Measurements from ENCODE around the gene SS18.
A peak's percentile ranks its signal among the peaks of the same experiment; 100 is the strongest.

Gene SS18

DNA sequence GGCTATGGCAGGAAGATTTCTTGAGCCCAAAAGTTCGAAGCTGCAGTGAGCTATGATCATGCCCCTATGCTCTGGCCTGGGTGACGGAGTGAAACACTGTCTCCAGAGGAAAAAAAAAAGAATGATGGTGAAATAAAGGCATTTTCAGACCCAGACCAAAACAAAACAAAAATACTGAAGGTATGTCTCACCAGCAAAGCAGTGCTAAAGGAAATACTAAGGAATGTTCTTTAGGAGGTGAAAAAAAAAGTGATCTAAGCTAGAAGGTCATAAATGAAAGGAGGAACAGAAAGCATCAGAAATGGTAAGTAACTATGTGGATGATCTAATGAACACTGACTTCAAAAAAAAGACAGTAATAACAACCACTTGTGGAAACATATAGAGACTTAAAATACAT lies 18.7 kb downstream of the SS18 start:
- DNase-seq (ENCODE audit: low read depth in 3 of 3) = no peak

DNA sequence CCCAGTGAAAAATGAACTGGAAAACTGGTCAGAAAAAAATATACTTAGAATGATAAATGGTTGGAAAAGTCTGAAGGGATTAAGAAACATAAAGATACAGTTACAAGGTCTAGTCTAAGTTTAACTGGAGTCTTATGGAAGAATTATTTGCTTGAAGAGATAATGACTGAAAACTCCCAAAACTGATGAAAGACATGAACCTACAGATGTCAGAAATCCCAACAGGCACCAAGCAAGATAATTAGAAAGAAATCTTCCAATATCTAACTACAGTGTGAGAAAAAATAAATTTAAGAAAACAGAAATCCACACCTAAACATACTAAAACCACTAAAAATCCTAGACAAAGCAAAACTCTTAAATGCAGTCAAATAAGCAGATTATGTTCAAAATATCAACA lies 19.4 kb downstream of the SS18 start:
- DNase-seq (ENCODE audit: low read depth in 3 of 3) = no peak

DNA sequence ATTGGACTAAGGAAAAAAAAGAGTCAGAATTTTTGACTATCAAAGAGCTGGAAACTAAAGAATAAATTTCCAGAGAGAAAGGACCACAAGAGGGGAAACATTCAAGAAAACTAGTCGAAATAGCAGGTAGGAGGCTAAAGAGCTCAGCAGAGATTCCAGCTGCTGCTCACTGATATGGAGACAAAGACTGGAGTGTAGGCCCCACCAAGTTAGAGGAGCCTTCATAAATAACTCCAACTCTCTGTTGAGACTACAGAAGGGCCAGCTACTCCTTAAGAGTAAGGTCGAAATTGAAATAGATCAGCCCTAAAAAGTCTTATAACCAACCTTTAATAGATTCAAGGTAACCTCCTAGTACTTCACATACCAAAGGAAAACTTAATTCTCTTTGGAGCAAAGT lies 31.1 kb downstream of the SS18 start:
- no peak for DNase-seq (ENCODE audit: low read depth in 3 of 3)

DNA sequence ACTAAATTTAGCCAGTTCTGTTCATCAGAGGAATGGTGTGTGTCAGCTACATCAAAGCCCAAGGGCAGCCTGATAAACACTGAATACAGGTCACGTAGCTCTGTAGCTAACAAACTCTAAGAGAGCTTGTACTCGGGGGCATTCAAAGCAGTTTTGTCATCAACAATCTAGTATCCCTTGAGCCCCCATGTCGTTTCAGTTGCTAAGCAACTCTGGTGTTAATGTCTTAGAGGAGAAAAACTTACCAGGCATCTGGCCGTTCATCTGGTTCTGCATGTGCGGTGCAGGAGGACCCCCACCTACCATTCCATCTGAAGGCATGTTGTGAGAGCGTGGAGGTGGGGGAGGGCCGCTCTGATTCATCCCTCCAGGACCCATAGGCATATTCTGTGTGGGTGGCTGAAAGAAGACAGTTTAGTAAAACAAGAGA lies 33.1 kb downstream of the SS18 start:
- peak in 1 of 3 experiments; percentile 4 for DNase-seq (ENCODE audit: low read depth in 3 of 3)

DNA sequence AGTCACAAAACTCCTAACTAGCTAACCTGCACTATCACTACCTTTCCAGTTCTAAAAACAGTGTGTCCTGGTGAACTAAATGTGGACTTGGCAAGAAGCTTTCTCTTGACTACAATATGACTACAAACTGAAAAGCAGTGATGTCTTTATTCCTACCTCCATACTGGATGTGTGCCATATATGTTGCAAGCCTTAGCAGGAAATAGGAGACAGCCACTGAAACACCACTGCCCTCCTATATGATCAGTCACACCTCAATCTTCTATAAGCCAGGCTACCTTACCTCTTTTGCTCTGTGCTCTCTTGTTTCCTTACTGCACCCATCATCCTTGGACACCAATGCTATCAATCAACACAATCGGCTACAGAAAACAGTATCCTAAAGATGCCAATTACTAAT lies 34.1 kb downstream of the SS18 start:
- DNase-seq (ENCODE audit: low read depth in 3 of 3) = no peak

DNA sequence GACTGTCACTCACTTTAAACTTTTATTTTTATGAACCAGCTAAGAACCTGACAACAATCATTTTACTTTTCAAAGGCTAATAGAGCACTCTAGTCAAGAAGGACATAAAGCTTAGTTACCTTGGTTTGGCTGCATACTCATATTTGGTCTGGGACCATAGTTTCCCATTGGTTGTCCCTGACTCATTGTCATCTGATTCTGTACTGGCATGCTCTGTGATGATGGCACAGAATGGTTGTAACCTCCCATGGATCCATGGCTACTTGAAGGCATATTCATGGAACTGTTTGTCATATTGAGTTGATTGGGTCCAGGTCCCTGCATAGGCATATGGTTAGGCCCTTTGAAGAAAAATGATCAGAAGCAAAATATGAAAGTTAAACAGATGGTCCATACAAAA lies 37.9 kb downstream of the SS18 start:
- DNase-seq (ENCODE audit: low read depth in 3 of 3) = no peak

DNA sequence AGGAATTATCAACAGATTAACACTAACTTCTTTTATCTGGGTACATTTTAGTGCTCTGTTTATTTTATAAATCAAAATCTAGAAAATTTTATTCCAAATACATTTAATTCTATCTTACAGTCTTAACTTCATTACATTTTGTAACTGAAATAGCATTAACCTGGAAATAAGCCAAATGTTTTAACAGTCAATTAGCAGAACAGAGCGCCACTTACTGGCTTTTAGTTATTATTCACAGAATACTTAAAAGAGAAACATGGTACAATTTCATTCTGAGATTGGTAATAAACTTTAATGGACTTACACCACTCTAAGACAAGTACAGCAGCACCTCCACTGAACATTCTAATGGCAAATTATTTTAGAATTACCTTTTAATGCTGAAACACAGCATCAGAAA lies 38.6 kb downstream of the SS18 start:
- DNase-seq (ENCODE audit: low read depth in 3 of 3) = no peak

DNA sequence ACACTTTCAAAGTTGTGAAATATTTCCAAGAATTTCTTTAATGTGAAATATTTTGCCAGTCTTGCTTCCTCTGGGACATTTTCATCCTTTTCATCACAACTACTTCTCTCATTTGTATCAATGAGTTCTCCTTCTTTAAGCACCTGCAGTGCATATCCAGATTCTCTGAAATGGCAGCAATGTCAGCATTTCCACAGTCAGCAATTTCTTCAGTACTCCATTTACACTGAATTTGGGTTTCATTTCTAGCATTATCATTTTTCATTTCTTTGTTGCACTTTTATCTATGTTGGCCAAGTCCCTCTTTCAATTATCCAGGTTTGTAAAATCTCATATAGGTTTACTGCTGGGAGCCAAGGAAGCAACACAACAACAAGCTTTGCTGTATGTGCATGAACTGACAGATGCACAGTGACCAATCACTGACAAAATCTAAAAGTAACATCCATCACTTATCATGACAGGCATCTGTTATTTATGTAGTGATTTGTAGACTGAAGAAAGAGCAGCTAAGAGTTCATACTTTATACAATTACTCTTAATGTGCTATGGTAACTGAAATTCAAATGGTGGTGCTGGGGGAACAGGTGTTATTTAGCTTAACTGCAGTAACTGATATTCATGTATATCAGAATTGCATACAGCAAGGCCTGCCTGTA lies 43.9 kb downstream of the SS18 start:
- no peak for DNase-seq (ENCODE audit: low read depth in 3 of 3)

DNA sequence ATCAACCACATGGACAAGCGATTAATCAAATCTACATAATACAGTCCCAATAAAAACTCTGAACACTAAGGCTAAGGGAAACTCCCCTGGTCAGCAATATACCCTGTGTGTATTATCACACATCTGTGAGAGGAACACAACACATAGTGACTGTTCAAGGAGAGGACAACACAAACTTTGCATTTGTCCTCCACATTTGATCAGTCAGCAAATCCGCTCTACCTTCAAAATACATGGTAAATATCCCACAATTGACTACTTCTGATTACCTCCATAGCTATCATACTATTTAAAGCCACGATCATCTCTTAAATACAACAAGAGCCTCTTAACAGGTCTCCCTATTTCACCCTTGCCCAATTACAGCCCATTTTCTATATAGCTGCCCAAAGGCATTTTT lies 45.6 kb downstream of the SS18 start:
- no peak for DNase-seq (ENCODE audit: low read depth in 3 of 3)

DNA sequence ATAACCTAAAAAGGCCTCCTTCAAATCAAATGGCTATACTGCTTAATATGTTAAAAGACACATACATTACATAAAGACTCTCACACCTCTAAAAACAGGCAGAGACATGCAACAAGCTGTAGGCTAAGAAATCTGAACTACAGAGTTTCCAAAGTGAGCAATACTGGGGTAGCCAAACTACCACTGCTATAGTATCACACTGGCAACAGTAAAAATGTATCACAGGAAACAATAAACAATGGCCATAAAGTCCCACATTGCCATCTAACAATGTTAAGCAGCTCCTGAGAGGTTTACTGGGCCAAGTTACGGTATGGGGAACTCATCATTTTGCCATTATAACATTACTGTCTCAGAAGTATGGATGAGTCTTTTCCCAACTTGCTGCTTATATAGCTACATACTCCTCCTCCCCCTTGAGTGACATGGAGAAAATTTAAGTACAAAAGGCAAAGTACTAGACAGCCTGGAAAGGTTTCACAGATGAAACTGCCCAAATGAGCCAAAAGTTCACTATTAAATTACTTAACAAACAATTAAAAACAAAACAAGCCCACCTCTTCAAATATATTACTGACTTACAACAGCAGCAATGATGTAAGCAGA lies 50.3 kb downstream of the SS18 start:
- DNase-seq (ENCODE audit: low read depth in 3 of 3) = no peak

DNA sequence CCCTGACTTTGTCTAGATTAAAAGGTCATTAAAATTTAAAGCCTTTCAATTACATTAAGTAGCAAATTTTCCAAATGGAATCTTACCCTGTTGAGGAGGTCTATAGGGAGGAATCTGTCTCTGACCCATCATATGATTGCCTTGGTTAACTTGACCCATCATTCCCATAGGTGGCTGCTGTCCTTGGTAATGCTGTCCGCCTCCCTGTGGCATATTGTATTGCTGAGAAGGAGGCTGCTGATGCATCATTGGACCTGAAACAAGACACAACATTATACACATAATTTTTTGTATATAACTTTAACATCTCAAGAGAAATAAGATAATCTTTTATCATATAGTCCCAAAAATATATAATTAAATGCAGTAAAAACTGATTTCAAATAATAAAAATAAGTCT lies 51.2 kb downstream of the SS18 start:
- DNase-seq (ENCODE audit: low read depth in 3 of 3) = no peak

DNA sequence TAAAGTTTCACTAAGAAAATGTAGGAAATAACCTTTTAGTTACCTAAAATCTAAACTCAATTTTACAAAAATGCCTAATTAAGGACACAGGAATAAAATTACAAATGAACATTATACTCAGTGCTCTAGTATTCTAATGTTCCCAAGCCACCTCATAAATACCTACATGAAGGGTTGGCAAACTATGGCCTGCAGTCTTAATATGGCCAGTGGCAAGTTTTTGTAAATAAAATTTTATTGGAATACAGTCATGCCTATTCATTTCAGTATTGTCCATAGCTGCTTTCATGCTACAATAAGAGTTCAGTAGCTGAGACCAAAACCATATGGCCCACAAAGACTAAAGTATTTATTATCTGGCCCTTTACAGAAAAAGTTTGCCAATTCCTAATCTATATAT lies 53.8 kb downstream of the SS18 start:
- no peak for DNase-seq (ENCODE audit: low read depth in 3 of 3)

DNA sequence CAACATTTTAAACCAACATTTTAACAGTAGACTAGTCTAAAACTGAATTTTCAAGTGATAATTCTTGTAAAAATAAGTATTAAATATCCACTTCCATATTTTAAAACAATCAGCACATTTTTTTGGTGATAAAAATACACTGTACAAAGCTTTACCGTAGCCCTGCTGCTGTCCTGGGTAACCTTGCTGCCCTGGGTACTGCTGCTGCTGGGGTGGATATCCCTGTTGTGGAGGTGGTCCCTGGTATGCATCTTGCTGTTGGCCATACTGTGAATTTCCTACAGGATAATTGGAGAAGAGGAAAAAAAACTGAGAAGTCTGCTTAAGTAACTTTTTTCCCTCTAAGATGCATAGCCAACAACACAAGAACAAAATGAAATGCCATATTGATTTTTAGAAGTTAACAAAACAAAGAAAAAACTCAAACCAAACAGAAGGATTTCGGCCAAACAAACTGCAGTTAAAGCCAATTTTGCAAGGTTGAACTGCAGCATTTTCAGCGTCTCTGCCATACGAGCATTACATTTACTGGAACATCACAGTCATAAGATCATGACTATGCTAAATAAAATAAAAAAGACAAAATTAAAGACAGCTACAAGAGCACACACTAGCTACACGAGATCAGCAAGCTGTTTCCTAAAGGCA lies 55.4 kb downstream of the SS18 start:
- DNase-seq (ENCODE audit: low read depth in 3 of 3) = no peak

DNA sequence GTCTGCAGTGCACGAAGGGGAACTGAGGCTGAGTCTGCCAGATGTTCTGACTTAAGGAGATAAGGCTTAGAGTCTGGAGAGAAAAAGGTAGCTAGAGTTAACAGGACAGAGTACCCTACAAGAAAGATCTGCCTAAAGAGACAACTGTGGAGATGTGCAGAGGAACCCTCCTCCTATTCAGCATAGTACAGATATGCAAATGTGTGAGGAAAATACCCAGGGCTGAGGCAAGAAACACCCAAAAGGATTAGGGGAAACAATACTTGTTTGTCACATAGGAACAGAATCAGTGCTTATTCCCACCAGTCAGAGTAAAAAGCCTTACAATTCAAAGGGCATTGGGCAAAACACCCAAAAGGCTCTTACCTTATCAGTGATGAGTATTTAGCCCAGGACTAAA lies 67.8 kb downstream of the SS18 start:
- no peak for DNase-seq (ENCODE audit: low read depth in 3 of 3)

DNA sequence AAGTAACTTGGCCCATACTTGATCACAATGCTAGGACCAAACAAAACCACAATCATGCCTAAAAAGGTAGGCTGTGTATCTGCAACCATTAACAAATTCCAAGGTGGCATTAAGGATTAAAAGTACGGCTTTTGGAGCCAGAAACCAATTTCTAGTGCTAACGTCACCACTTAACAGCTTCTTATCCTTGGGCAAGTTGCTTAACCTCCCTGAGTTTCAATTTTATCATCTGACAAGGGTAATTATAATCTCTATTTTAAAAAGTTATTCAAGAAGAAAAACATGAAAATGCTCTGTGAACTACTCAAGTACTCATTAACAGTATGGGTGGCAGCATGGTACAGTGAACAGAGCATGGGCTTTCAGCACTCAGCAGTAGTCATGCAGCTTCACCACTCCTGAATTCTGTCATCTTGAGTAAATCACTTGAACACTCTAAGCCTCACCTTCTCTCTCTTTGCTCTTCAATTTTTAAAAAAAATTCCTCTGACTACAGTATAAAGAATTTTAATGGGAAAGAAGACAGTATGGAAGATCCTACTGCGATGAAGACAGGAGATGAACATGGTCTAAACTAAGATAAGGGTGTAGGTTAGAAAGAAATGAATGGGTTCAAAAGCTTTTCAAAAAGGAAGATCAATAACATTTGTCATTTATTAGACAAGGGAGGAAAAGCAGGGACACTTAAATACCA lies 69.2 kb downstream of the SS18 start:
- no peak for DNase-seq (ENCODE audit: low read depth in 3 of 3)

DNA sequence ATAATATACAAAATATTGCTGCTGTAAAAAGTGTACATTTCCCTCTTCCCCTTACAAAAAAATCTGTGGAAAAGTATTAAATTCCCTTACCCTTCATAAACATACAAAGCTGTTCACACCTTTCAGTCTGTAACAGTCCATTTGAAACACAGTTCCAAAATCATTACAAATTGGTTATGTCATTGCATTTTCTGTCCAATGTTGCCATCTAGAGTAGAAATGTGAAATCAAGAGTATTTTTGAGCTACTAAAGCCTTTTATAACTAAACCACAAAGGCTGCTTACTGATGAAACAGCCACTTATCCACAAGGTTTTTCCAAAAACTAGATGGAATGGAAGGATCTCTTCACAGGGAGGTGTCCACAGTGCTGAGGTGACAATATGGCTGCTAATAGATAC lies 72.5 kb downstream of the SS18 start:
- no peak for DNase-seq (ENCODE audit: low read depth in 3 of 3)

DNA sequence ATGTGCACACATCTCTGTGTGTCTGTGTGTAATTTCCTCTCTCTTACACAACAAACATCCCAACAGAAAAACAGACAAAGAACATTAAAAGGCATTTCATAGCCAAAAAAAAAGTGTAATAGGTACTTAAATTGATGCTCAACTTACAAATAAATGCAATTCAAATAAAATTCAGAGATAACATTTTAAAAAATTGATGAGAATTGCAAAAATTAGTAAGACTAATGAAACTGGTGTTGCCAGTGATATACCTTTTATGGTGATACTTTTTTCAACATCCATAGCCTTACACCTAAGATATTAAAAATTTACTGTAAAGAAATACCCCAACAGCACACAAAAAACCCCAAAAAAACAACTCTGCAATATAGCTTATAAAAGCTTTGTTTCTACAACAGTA lies 76.0 kb downstream of the SS18 start:
- no peak for DNase-seq (ENCODE audit: low read depth in 3 of 3)

DNA sequence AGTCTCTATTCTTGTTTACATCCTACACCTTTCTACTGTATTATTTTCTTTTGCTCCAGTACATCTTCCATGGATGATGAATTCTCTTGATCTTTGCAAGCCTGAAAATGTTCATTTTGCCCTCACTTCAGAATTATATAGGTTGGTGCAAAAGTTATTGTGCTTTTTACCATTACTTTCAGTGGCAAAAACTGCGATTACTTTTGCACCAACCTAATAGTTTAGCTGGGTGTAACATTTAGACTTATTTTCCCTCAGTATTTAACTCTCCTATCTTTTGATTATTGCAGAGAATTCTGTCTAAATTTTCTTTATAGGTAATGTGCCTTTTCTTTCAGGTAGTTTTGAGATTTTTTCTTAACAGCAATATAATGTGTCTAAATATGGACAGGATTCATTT lies 81.8 kb downstream of the SS18 start:
- DNase-seq (ENCODE audit: low read depth in 3 of 3) = no peak

DNA sequence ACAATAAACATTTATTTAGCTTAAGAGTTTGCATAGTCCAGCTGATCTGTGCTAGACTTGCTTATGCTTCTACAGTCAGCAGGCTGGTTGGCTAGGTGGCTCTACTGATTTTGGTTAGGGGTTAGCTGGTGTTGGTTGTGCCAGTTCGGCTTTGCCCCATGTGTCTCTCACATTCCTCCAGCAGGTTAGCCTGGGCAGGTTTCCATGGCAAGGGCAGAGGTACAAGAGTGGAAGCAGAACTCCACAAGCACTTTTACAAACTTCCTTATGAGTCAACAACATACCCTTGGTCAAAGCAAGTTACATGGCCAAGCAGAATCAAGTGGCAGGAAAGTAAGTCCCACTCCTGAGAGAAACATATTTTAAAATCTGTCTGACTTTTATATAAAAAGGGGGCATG lies 82.3 kb downstream of the SS18 start:
- DNase-seq (ENCODE audit: low read depth in 3 of 3) = no peak

DNA sequence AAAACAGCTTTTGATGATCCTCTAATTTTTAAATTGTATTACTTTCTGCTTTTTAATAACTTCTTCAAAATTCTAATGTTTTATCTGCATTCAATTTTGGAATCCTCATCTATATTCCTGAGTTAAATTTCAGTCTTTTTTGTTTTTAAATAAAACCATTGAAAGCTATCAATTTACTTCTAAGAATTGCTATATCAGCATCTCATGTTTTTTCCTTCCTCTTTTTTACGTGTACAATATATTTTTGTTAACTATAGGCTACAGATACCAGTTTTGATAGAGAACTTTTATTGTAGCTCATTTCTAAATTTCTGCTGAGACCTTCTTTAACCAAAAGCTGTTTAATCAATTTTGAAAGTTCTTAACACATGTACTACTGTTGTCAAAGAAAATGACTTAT lies 84.5 kb downstream of the SS18 start:
- no peak for DNase-seq (ENCODE audit: low read depth in 3 of 3)

DNA sequence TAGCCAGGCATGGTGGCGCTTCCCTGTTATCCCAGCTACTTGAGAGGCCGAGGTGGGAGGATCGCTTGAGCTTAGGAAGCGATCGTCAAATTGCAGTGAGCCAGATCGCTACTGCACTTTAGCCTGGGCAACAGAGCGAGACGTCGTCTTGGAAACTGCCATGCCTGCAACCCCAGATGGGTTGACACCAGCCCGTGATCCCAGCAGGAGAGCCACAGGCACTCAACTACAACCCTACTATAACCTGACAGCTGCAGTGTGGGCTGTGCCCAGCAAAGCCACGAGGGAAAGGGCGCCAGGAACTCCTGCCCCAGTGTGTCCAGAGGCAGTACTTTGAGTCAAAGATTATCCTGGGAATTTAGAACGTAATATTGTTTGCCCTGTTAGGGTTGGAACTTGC lies 85.6 kb downstream of the SS18 start:
- DNase-seq (ENCODE audit: low read depth in 3 of 3) = no peak

DNA sequence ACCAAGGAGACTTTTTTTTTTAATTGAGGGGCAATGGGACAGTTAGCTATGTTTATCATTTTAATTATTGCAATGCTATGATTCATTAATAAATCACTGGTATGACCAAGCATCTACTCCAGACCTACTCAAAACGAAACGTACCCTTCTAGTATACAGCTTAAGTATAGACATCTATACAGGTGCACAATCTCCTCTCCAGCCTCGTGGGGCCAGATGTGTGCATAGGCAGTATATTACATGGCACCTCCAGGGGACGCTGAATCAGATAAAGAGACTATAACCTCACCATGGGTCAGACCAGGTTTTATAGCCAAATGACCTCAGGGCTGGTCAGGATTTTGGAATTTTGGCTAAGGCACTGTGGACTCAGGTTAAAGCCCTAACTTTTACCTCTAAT lies 86.6 kb downstream of the SS18 start:
- DNase-seq (ENCODE audit: low read depth in 3 of 3) = no peak

DNA sequence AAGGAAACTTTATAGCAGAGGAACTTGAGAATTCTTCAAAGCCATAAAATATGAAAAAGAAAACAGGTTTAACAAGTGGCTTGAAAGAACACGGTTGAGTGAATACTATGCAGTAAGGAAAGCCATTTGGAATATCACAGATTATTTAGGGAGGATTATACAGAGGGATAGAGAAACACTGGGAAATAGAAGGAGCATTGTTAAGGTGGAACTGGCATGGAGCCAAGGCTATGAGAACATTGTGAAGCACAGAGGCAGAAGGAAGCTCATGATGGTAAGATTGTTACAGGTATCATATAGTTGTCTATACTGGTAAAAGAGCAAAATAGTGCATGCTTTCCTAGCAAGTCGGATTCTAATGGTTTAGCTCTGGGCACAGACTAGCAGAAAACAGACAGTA lies 87.1 kb downstream of the SS18 start:
- DNase-seq (ENCODE audit: low read depth in 3 of 3) = no peak
